ENCODE data around the gene CETP.

CETP gene

GRCh38 chr16:57026778-57027062, 65.0 kb downstream of the CETP start:
- Histone ChIP-seq H3K4me3 (IDR thresholded peaks at IDR 0.05; ENCODE audit: insufficient read depth, low read depth, low read length) (no peak overlapping the region), H3K27me3 (ENCODE audit: insufficient read depth, low read depth) (no peaks in the 10 kb centered on the region), H4K20me1 (ENCODE audit: insufficient read depth) (no peaks in the 10 kb centered on the region), H3K4me2 (no peak overlapping the region), H2AFZ (ENCODE audit: low read depth) (no peak overlapping the region), H3K4me1 (ENCODE audit: low read depth, poor library complexity, severe bottlenecking) (peaks cover 4% of the 10 kb centered on the region), H3K27ac (no peak overlapping the region), H3K36me3 (ENCODE audit: insufficient read depth) (no peaks in the 10 kb centered on the region), H3K79me2 (ENCODE audit: insufficient read depth, low read depth) (no peaks in the 10 kb centered on the region), H3K9ac (no peak overlapping the region)
- TF ChIP-seq, protein P1, sequence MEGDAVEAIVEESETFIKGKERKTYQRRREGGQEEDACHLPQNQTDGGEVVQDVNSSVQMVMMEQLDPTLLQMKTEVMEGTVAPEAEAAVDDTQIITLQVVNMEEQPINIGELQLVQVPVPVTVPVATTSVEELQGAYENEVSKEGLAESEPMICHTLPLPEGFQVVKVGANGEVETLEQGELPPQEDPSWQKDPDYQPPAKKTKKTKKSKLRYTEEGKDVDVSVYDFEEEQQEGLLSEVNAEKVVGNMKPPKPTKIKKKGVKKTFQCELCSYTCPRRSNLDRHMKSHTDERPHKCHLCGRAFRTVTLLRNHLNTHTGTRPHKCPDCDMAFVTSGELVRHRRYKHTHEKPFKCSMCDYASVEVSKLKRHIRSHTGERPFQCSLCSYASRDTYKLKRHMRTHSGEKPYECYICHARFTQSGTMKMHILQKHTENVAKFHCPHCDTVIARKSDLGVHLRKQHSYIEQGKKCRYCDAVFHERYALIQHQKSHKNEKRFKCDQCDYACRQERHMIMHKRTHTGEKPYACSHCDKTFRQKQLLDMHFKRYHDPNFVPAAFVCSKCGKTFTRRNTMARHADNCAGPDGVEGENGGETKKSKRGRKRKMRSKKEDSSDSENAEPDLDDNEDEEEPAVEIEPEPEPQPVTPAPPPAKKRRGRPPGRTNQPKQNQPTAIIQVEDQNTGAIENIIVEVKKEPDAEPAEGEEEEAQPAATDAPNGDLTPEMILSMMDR (conservative IDR thresholded peaks at IDR 0.05; ENCODE audit: low read depth, low read length), result no peak

GRCh38 chr16:57027067-57027466, 65.3 kb downstream of the CETP start:
- Histone ChIP-seq H3K4me2 (no peak overlapping the region), H3K4me1 (ENCODE audit: low read depth, poor library complexity, severe bottlenecking) (peaks cover 4% of the 10 kb centered on the region), H3K27ac (no peak overlapping the region), H3K79me2 (ENCODE audit: insufficient read depth, low read depth) (no peaks in the 10 kb centered on the region), H3K36me3 (ENCODE audit: insufficient read depth) (no peaks in the 10 kb centered on the region), H2AFZ (ENCODE audit: low read depth) (no peak overlapping the region), H4K20me1 (ENCODE audit: insufficient read depth) (no peaks in the 10 kb centered on the region), H3K9ac (no peak overlapping the region), H3K27me3 (ENCODE audit: insufficient read depth, low read depth) (no peaks in the 10 kb centered on the region), H3K4me3 (IDR thresholded peaks at IDR 0.05; ENCODE audit: insufficient read depth, low read depth, low read length) (no peak overlapping the region)
- TF ChIP-seq, protein P1 (conservative IDR thresholded peaks at IDR 0.05; ENCODE audit: low read depth, low read length), result no peak

DNA sequence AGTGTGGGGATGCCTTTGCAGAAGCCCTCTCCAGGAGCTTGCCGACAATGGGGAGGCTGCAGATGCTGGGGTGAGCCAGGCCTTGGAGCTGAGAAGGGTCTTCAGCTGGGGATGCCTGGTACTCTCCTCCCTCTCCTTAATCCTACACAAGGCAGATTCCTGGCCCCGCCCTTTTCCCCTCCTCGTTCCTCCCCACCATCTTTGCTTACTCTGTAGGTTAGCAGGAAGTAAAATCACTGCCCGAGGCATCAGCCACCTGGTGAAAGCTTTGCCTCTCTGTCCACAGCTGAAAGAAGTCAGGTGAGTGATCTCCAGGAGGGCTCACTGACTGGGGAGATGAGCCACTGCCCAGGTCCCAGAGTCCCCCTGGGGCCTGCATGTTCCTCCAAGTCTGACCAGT, 66.3 kb downstream of the CETP start:
- Histone ChIP-seq H2AFZ (ENCODE audit: low read depth) (no peak overlapping the region), H3K9ac (no peak overlapping the region), H3K4me2 (no peak overlapping the region), H3K27me3 (ENCODE audit: insufficient read depth, low read depth) (no peaks in the 10 kb centered on the region), H3K4me1 (ENCODE audit: low read depth, poor library complexity, severe bottlenecking) (peaks cover 4% of the 10 kb centered on the region), H4K20me1 (ENCODE audit: insufficient read depth) (no peaks in the 10 kb centered on the region), H3K27ac (no peak overlapping the region), H3K36me3 (ENCODE audit: insufficient read depth) (no peaks in the 10 kb centered on the region), H3K79me2 (ENCODE audit: insufficient read depth, low read depth) (no peaks in the 10 kb centered on the region), H3K4me3 (IDR thresholded peaks at IDR 0.05; ENCODE audit: insufficient read depth, low read depth, low read length) (no peak overlapping the region)
- TF ChIP-seq, protein P1 (conservative IDR thresholded peaks at IDR 0.05; ENCODE audit: low read depth, low read length), result no peak

DNA sequence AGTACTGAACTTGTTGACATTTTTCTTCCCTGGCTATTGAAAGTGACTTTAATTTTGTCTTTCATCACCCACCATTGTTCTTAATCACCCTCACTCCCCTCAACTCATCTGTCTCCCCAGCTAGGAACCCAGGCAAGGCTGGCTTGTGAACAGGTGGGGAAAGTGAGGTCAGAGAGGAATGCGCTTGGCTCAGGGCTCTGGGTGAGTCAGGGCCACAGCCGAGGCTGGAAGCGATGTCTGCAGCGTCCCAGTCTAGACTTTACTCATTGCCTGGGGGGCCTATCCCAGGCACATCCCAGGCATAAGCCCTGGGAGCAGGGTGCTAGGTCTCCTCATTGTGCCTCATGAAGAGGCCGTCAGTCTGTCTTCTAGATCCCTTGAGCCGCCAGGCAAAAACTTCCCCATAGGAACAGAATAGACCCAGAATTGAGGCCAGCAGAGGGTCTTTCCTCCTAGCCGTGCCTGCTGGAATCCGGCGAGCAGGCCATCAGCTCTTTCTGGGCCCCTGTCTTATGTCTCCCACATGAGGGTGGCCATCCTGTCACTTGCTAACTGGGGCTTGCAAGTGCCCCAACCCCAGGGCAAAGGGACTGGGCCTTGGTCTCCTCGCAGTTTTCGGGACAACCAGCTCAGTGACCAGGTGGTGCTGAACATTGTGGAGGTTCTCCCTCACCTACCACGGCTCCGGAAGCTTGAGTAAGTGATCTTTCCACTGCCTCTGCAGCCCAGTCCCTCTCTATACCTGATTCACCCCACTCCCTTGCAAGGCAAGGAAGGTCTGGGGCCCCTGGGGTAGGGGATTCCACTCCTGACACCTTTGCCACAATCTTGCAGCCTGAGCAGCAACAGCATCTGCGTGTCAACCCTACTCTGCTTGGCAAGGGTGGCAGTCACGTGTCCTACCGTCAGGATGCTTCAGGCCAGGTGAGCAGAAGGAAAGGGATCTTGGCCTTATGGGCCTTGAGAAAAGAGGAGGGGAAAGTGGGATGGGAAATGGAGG, 67.7 kb downstream of the CETP start:
- Histone ChIP-seq H2AFZ (ENCODE audit: low read depth) (no peak overlapping the region), H3K9ac (no peak overlapping the region), H3K27me3 (ENCODE audit: insufficient read depth, low read depth) (no peaks in the 10 kb centered on the region), H3K79me2 (ENCODE audit: insufficient read depth, low read depth) (no peaks in the 10 kb centered on the region), H3K4me3 (IDR thresholded peaks at IDR 0.05; ENCODE audit: insufficient read depth, low read depth, low read length) (no peak overlapping the region), H4K20me1 (ENCODE audit: insufficient read depth) (no peaks in the 10 kb centered on the region), H3K27ac (no peak overlapping the region), H3K36me3 (ENCODE audit: insufficient read depth) (no peaks in the 10 kb centered on the region), H3K4me2 (no peak overlapping the region), H3K4me1 (ENCODE audit: low read depth, poor library complexity, severe bottlenecking) (peaks cover 4% of the 10 kb centered on the region)
- TF ChIP-seq, protein P1 (conservative IDR thresholded peaks at IDR 0.05; ENCODE audit: low read depth, low read length), result no peak
